GM19455 (cell line): ENCODE measurements around the gene ABT1.

Experiments used
- ATAC-seq: cut with Tn5 transposase; IDR thresholded peaks from one replicate; pipeline ENCODE4 v1.9.1; 2021; ENCODE audit not compliant: unreplicated experiment

Gene ABT1

DNA sequence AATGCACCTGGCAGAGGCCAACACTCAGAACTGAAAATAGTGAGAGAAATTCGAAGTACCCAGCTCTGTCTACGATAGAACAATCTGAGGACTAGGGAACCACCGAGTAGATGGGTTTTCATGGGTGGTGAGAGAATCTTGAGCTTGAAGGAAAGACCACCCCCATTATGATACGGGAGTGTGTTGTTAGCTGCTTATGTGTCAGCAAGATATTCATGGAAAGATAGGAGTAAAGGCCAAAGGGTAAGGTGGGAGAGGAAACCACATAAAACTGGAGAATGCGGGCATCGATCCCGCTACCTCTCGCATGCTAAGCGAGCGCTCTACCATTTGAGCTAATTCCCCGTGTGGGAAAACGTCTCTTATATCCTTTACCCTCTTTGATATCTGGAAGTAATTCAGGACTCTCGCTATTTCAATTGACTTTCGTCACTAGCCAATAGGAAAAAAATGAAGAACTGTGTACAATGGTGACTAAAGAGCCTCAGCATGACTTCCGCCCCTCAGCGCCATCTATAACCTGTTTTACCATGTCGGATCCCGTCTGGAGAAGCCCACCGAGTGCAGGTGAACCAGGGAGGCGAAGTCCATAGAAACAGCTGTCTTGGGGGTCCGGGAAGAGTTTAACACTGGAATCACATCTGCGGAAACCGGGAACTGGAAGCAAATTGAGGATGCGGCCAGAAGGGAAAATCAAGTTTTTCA, 25.0 kb upstream of the ABT1 start:
- no peak for ATAC-seq

DNA sequence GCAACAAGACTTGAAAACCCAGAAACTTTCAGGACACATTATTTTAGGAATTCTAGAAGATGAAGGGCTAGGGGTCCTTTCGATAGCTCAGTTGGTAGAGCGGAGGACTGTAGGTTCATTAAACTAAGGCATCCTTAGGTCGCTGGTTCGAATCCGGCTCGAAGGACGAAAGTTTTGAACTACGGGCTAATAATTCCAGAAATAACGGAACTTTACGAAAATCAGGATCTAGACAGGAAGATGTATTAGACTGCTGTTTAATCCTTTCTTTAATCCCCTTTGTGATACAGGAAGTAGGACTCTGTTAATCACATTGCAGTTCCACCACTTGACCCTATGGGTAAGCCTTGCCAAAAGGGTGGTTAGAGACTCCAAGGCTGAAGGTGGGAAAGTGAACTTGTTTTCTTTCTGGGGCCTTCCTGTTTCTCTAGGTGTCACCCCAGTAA, 21.2 kb upstream of the ABT1 start:
- no peak for ATAC-seq

DNA sequence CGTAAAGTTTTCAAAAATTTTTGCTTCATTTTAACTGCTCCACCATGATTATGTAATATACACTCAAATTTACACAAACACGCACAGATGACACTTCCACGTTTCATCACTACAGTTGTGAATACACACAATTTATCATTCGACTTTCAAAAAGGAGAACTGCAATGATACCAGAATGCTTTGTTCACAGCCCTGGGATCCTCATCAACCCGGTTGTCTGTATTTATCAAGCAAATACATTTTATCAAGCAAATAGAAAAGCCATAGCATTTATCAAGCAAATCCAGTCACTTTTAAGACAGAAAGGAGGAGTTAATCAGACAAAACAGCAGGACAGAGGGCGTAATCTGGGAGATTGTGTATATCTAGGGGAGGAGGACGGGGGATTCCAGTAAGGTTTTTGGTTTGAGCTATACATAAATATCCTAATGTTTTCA, 20.3 kb upstream of the ABT1 start:
- ATAC-seq: no peak

GRCh38 chr6:26576929-26577719, 19.6 kb upstream of the ABT1 start:
- ATAC-seq: no peak

- no peak for ATAC-seq
These were observed 19.1 kb upstream of the ABT1 start for GRCh38 chr6:26577720-26578072.

GRCh38 chr6:26578279-26578678, 18.5 kb upstream of the ABT1 start:
- no peak for ATAC-seq

DNA sequence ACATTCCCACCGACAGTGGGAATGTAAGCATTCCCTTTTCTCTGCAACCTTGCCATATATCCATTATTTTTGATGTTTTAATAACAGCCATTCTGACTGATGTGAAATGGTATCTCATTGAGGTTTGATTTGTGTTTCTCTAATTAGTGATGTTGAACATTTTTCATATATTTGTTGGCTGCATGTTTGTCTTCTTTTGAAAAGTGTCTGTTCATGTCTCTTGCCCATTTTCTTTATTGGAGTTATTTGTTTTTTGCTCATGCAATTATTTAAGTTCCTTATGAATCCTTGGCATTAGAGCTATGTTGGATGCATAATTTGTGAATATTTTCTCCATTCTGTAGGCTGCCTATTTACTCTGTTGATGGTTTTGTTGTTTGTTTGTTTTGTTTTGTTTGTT, 18.0 kb upstream of the ABT1 start:
- ATAC-seq: no peak

- no peak for ATAC-seq
These were observed 15.4 kb upstream of the ABT1 start for GRCh38 chr6:26581164-26581915.

GRCh38 chr6:26588965-26589364, 7.8 kb upstream of the ABT1 start:
- no peak for ATAC-seq

GRCh38 chr6:26592649-26593048, 4.1 kb upstream of the ABT1 start:
- ATAC-seq: no peak

DNA sequence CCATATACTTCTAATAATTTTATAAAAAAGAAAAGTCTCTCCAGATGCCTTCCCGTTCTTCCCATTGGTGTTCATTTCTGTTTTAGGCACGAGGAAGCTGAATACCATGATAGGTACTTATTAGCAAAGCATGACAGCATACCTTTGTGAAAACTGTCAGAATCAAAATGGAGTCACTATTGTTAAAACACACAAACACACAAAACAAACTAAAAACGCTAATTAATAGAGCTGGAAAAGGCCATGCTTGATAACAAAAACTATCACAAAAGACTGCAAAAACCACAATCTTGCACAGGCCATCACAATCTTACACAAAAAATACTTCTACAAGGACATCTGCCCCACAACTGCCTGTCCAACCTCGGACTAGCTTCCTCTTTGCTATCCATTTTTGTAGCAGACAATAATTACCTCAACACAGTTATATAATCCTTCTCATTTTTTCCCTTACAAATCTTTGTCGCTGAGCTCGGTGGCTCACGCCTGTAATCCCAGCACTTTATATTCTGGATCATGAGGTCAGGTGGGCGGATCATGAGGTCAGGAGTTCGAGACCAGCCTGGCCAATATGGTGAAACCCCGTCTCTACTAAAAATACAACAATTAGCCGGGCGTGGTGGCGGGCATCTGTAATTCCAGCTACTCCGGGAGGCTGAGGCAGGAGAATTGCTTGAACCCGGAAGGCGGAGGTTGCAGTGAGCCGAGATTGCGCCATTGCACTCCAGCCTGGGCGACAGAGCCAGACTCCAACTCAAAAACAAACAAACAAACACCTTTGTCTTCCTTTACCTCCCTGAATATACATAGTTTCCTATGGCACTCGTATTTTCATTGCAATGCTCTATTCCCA, 3.2 kb upstream of the ABT1 start:
- ATAC-seq: no peak

GRCh38 chr6:26594131-26594498, 2.6 kb upstream of the ABT1 start:
- no peak for ATAC-seq

DNA sequence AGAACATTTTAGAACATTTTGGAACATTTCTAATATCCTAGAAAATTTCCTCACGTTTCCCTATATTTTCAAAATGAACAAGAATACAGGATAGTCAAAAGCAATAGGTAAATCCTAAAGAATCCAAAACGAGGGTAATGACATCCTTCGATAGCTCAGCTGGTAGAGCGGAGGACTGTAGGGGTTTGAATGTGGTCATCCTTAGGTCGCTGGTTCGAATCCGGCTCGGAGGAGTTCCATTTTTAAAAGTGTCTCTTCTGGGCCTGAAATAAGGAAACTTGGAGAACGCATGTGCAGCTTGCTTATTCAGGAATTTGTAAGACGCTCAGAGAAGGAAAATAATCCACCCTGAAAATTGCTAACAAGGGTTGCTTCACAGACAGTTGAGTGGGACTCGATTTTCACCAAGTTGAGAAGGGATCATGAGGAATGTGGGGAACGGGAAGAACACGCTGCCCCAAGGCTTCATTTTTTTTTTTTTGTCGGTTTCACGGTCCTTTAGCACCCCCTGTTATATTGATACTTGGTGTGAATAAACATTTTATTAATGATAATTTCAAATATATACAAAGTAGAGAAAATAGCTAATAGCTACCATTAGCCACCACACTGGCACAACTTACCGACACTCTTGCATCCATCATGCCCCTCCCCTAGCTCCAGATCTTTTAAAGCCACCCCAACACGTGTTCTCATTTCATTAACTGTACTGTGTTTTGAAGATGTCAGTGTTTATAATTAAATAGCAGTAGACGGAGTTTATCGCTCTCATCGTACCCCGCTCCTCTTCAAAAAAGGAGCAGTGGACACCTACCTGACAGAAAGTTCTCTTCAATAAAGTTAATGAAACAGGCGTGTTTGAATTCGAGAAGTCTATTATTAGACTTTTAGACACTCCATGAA, 1.8 kb upstream of the ABT1 start:
- ATAC-seq: no peak

GRCh38 chr6:26595669-26596269, 984 bp upstream of the ABT1 start:
- peak; percentile 55 for ATAC-seq

- no peak for ATAC-seq
These were observed 625 bp downstream of the ABT1 start for GRCh38 chr6:26597389-26597766.

DNA sequence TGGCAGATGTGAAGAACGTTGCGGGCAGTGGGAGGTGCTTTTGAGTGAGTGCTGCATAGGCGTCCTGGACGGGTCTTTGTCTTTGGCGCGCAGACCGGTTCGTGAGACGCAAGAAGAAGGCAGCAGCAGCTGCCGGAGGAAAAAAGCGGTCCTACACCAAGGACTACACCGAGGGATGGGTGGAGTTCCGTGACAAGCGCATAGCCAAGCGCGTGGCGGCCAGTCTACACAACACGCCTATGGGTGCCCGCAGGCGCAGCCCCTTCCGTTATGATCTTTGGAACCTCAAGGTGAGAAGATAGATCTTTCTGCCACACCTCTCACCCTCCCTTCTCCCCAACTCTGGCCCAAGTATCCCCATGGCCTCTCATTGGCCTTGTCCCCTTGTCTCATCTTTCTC, 1.1 kb downstream of the ABT1 start:
- ATAC-seq: no peak

GRCh38 chr6:26598267-26598666, 1.5 kb downstream of the ABT1 start:
- no peak for ATAC-seq

GRCh38 chr6:26599134-26599533, 2.4 kb downstream of the ABT1 start:
- no peak for ATAC-seq

GRCh38 chr6:26599591-26599990, 2.8 kb downstream of the ABT1 start:
- no peak for ATAC-seq

DNA sequence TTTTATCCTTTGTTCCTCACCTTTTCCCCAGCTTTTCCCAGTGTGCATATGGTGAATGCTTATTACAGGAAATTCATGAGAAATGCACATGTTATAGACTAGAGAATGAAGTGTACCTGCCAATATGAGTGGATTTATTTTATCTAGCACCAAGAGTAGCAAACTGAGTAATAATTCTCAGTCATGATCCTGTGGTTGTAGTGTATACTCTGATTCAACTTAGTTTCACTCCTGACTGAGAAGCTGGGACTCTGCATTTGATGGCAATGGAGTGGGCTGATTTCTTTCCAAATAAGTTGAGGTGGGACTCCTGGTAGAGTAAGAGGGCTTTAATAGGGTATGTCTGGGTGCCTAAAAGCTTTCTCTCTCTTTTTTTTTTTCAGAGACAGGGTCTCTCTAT, 4.0 kb downstream of the ABT1 start:
- ATAC-seq: no peak
